Tibial nerve (tissue), 3 donors: ENCODE measurements around the gene CBL.

ENCODE experiments used
- CTCF ChIP-seq, 5 experiments: fragments of 200-600 bp in 3 of 5; fragments of 450-650 bp in 2 of 5; sonication (generic) in 3 of 5; IDR thresholded peaks; one replicate each; pipeline ENCODE4 v1.5.1; 2016 to 2019; ENCODE audit warnings: antibody characterized with exemption in 5 of 5, mild to moderate bottlenecking in 3 of 5, moderate library complexity in 2 of 5
- POLR2A ChIP-seq, 2 donors: fragments of 450-650 bp; IDR thresholded peaks; one replicate each; pipeline ENCODE4 v1.6.1; 2017; ENCODE audit warnings: antibody characterized with exemption in 2 of 2, mild to moderate bottlenecking in 2 of 2, moderate library complexity in 2 of 2

GRCh38 chr11:119229288-119229672 is 23.1 kb downstream of the CBL start:
- TF ChIP-seq CTCF (IDR thresholded peaks at IDR 0.05) (no peak), POLR2A (IDR thresholded peaks at IDR 0.05) (no peak)
